Left ventricle myocardium inferior (tissue), 1 donor: ENCODE measurements around the gene CCR2. TPM values are rescaled to one million over a fixed set of nuclear protein-coding genes. Genes with fewer than 3 reads are reported as not detected.
"Not testable (repeated sequence)": the region's sequence is repeated elsewhere in the genome, so short reads cannot be mapped to it uniquely, and the experiment has no call there.

Experiments
- DNase-seq: peaks from one replicate; pipeline ENCODE4 v3.0.0-alpha.2; 2020
- H3K27ac ChIP-seq: fragments of 200-600 bp; replicated peaks from 2 replicates; pipeline ENCODE4 v1.8.0; 2021
- H3K27me3 ChIP-seq: fragments of 200-600 bp; 2 replicates; pipeline ENCODE4 v1.8.0; 2021; ENCODE audit warnings: low read depth
- H3K36me3 ChIP-seq: fragments of 200-600 bp; 2 replicates; pipeline ENCODE4 v1.8.0; 2021
- H3K4me1 ChIP-seq: fragments of 200-600 bp; 2 replicates; pipeline ENCODE4 v1.8.0; 2021
- H3K4me3 ChIP-seq: fragments of 200-600 bp; 2 replicates; pipeline ENCODE4 v1.8.0; 2021; ENCODE audit warnings: mild to moderate bottlenecking, moderate library complexity
- H3K9me3 ChIP-seq: fragments of 200-600 bp; replicated peaks from 2 replicates; pipeline ENCODE4 v1.8.0; 2021
- CTCF ChIP-seq: fragments of 200-600 bp; IDR thresholded peaks from 2 replicates; pipeline ENCODE4 v1.8.0; 2021; ENCODE audit warnings: antibody characterized with exemption, mild to moderate bottlenecking, borderline replicate concordance
- intact Hi-C: fragments of 100-400 bp; cut with micrococcal nuclease; formaldehyde crosslinking; loops from one replicate; pipeline ENCODE4 v1.11.0; 2022
- total RNA-seq: library from RNA; stranded (reverse); fragmentation: NEBNext Ultra II Directional; extraction: Animal tissue kit (Norgen Biotek cat#: 25700); gene quantifications from one replicate; pipeline ENCODE4 v1.2.1, GENCODE V29; 2021
- donor health status: DM: no; HTN: yes; CAD: no; lungs with severe emphysema.

CCR2 gene
- total RNA-seq, 1 donor from 2014 or later = 0.63 TPM

- Histone ChIP-seq H3K27ac (no peak overlapping the region), H3K27me3 (no peaks in the 10 kb centered on the region), H3K4me3 (no peak overlapping the region), H3K4me1 (peaks cover 12% of the 10 kb centered on the region), H3K9me3 (no peaks in the 10 kb centered on the region), H3K36me3 (no peaks in the 10 kb centered on the region)
- intact Hi-C loops = no loop called here
- TF ChIP-seq CTCF = no peak
- DNase-seq = no peak
Observed at GRCh38 chr3:46386205-46386604, 32.3 kb downstream of the CCR2 start.

DNA sequence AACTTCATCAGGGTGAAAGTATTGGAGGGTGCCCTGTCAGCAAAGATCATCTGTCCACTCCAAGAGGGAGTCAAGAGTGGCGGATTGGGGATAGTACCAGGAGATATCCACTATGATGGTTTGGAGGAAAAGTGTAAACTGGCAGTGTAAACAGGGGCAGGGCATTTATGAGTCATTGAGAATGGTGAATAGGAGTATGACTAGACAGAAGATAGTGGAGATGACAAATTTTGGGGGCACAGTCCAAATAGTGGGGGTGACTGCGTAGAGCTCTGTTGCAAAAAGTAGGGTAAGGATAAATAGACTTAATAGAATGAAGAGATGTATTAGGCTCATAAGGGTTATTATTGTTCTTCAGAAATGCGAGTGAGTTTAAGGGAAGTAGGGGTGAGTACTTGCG lies 34.9 kb downstream of the CCR2 start:
- H3K27me3 ChIP-seq, H3K27ac ChIP-seq, DNase-seq, H3K4me1 ChIP-seq, H3K36me3 ChIP-seq, intact Hi-C loops, H3K9me3 ChIP-seq, H3K4me3 ChIP-seq: not testable (repeated sequence)

- intact Hi-C loops = no loop called here
Observed at GRCh38 chr3:46389306-46389705, 35.4 kb downstream of the CCR2 start.

DNA sequence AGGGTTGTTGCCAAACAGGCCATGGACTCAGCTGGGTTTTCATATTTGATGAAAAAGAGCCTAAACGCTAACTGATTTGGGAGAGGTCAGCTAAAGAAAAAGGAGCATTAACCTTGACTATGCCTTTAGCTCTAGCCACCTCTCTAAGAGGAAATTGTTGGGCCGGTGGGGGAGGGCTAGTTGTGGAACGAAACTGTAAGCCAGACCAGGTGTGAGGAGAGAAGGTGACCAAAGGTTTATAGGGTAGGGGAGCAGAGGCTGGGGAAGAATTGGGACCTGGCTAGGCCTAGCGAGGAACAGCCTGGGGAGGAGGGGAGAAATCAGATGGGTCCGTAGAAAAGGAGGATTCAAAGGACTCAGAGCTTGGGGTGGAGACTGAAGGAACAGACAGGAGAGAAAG lies 37.6 kb downstream of the CCR2 start:
- intact Hi-C loops, DNase-seq, H3K36me3 ChIP-seq, H3K27ac ChIP-seq, H3K4me3 ChIP-seq, H3K27me3 ChIP-seq, H3K9me3 ChIP-seq, H3K4me1 ChIP-seq: not testable (repeated sequence)

More at GRCh38 chr3:46389306-46389705, 35.4 kb downstream of the CCR2 start:
- no peak overlapping the region for H3K27ac ChIP-seq
- H3K4me3 ChIP-seq = no peak overlapping the region
- peaks cover 8% of the 10 kb centered on the region for H3K4me1 ChIP-seq
- no peaks in the 10 kb centered on the region for H3K36me3 ChIP-seq
- H3K9me3 ChIP-seq = no peaks in the 10 kb centered on the region
- TF ChIP-seq CTCF = no peak
- DNase-seq = no peak
- H3K27me3 ChIP-seq = no peaks in the 10 kb centered on the region

DNA sequence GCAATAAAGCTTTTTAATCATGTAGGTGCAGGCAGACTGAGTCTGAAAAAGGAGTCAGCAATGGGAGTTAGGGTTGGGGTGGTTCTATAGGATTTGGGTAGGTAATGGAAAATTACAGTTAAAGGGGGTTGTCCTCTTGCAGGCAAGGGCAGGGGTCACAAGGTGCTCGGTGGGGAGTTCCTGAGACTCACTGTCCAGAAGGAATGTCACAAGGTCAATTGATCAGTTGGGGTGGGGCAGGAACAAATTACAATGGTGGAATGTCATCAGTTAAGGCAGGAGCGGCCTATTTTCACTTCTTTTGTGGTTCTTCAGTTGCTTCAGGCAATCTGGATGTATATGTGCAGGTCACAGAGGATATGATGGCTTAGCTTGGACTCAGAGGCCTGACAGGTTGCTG lies 39.1 kb downstream of the CCR2 start:
- H3K9me3 ChIP-seq = no peaks in the 10 kb centered on the region
- no peaks in the 10 kb centered on the region for H3K36me3 ChIP-seq
- peaks cover 14% of the 10 kb centered on the region for H3K4me1 ChIP-seq
- no peak overlapping the region for H3K4me3 ChIP-seq
- TF ChIP-seq CTCF = no peak
- H3K27me3 ChIP-seq = no peaks in the 10 kb centered on the region
- no peak overlapping the region for H3K27ac ChIP-seq
- intact Hi-C loops = no loop called here
- DNase-seq = no peak

DNA sequence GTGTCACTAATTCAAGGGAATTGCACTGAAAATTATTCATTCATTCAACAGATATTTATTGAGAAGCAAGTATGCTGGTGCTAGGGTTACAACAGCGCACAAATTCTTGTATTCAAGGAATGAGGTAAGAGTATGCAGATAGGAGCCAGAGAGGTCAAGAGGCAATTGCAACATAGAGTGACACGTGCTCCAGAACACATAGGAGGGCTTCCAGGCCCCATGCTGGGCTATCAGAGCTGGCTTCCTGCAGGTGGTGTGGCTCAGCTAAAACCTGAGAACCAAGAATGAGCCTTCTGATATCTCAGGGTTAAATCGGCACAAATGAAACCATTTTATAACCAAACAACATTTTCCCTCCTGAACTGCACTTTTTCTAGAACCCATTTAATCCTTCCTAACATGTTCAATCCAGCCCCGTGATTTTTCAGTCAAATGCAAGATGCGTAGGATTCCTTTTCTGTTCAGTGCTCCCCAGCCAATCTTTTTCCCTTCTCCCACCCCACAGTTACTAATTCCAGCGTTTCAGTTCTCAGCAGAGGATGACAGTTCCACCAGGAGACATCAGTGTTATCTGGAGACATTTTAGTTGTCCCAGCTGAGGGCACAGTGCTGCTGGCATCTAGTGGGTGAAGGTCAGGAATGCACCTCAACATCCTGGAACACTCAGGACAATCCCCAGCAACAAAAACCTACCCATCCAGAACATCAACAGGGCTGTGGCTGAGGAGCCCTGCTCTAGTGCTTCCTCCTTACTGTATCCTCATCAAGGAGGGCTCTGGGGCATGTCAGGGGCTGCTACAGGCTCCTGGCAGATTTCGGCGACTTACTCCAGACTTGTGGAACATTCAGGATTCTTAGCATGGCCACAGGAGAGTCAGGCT lies 39.9 kb downstream of the CCR2 start:
- no peak for DNase-seq
- H3K4me3 ChIP-seq = no peak overlapping the region
- no peak overlapping the region for H3K27ac ChIP-seq
- H3K36me3 ChIP-seq = no peaks in the 10 kb centered on the region
- no peaks in the 10 kb centered on the region for H3K27me3 ChIP-seq
- H3K9me3 ChIP-seq = no peaks in the 10 kb centered on the region
- intact Hi-C loops = no loop called here
- TF ChIP-seq CTCF = no peak
- peaks cover 14% of the 10 kb centered on the region for H3K4me1 ChIP-seq
